Measurements from ENCODE around the gene CCL14.

DNA sequence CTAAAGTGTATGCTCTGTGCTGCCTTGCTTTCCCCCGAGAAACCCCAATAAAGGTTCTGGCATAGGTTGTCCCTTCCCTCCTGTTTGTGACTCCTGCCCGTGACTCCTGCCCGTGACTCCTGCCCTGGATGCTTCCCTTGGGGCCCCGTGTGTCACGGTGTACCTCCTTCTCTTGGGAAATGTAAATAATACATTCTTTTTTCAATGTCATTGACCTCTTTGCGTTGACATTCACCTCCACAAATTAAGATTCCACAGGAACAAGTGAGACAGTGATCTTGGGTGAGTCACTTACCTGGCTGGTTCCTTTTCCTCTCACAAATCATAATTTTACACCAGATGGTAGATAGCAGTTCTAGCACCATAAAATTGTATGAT, 14.2 kb upstream of the CCL14 start:
- TF ChIP-seq TAF1 (IDR thresholded peaks at IDR 0.05; ENCODE audit: low read depth, low read length) (no peak), CTCF (IDR thresholded peaks at IDR 0.05; ENCODE audit: control extremely low read depth in 1 of 3, insufficient read depth in 1 of 3, low read depth in 1 of 3, low read length in 3 of 3) (no peak), SRF (IDR thresholded peaks at IDR 0.05; ENCODE audit: low read depth, low read length) (no peak), CEBPB (IDR thresholded peaks at IDR 0.05; ENCODE audit: low read depth, low read length) (no peak), HDAC2 (IDR thresholded peaks at IDR 0.05; ENCODE audit: borderline replicate concordance in 1 of 2, low read depth in 2 of 2, low read length in 2 of 2) (no peak), POLR2AphosphoS5 (IDR thresholded peaks at IDR 0.05; ENCODE audit: low read depth, low read length) (no peak), BCL11A (IDR thresholded peaks at IDR 0.05; ENCODE audit: low read depth in 2 of 2, low read length in 2 of 2) (no peak), RAD21 (IDR thresholded peaks at IDR 0.05 in 1 of 2, conservative IDR thresholded peaks at IDR 0.05 in 1 of 2; ENCODE audit: low read depth in 2 of 2, low read length in 2 of 2) (no peak), USF2 (IDR thresholded peaks at IDR 0.05; ENCODE audit: low read length) (no peak)
